Caco-2 (cell line): Measurements from ENCODE around the gene PRCD. TPM values are rescaled to one million over a fixed set of nuclear protein-coding genes. Genes with fewer than 3 reads are reported as not detected.

Experiments used
- BruUV-seq: library from RNA; stranded (reverse); fragments of 400-500 nt; replicated peaks from 2 replicates; lab custom pipeline; 2021; lab: Mats Ljungman, UMichigan
- CTCF ChIA-PET: fragments of 300-600 bp; sonication (Branson Sonifier 250); formaldehyde crosslinking; loops from one replicate; lab custom pipeline; 2022; ENCODE audit warnings: antibody characterized with exemption; lab: Charles Lee
- POLR2A ChIA-PET: fragments of 300-600 bp; sonication (Branson Sonifier 250); formaldehyde crosslinking; loops from one replicate; lab custom pipeline; 2022; ENCODE audit warnings: antibody characterized with exemption; lab: Charles Lee
- DNase-seq, 2 experiments: peaks; one replicate each; pipeline versions ENCODE4 v3.0.0 to v3.0.0-alpha.2; 2020 to 2022
- H3K27me3 ChIP-seq: replicated peaks from 2 replicates; pipeline ENCODE4 v1.6.0; 2011; ENCODE audit warnings: low read length; ENCODE audit not compliant: control insufficient read depth, insufficient read depth
- H3K36me3 ChIP-seq: 2 replicates; pipeline ENCODE4 v1.5.1; 2011; ENCODE audit warnings: low read length; ENCODE audit not compliant: control insufficient read depth, insufficient read depth
- H3K4me1 ChIP-seq: fragments of 250-450 bp; sonication (Bioruptor Pico); 2 replicates; pipeline ENCODE4 v1.5.1; 2020; ENCODE audit warnings: mild to moderate bottlenecking
- H3K4me3 ChIP-seq: 2 replicates; pipeline ENCODE4 v1.5.1; 2011; ENCODE audit warnings: low read depth, mild to moderate bottlenecking, control low read depth, low read length
- H3K9me3 ChIP-seq: fragments of 250-450 bp; sonication (Bioruptor Pico); 2 replicates; pipeline ENCODE4 v1.5.1; 2020; ENCODE audit warnings: mild to moderate bottlenecking, moderate library complexity
- H3K27ac Mint-ChIP-seq: one replicate; pipeline ENCODE4 v1.8.0; 2022; ENCODE audit warnings: mixed read lengths; ENCODE audit not compliant: unreplicated experiment
- H3K27me3 Mint-ChIP-seq: one replicate; pipeline ENCODE4 v1.8.0; 2022; ENCODE audit warnings: mixed read lengths; ENCODE audit not compliant: insufficient read depth, unreplicated experiment
- H3K36me3 Mint-ChIP-seq: one replicate; pipeline ENCODE4 v1.8.0; 2022; ENCODE audit warnings: mild to moderate bottlenecking, mixed read lengths; ENCODE audit not compliant: insufficient read depth, unreplicated experiment
- H3K4me1 Mint-ChIP-seq: one replicate; pipeline ENCODE4 v1.8.0; 2022; ENCODE audit warnings: low read depth, mixed read lengths; ENCODE audit not compliant: unreplicated experiment
- H3K4me3 Mint-ChIP-seq: one replicate; pipeline ENCODE4 v1.8.0; 2022; ENCODE audit warnings: mild to moderate bottlenecking, moderate library complexity, mixed read lengths; ENCODE audit not compliant: unreplicated experiment
- H3K9me3 Mint-ChIP-seq: one replicate; pipeline ENCODE4 v1.8.0; 2022; ENCODE audit warnings: mixed read lengths; ENCODE audit not compliant: unreplicated experiment
- intact Hi-C: fragments of 100-400 bp; cut with micrococcal nuclease; formaldehyde crosslinking; loops from one replicate; pipeline ENCODE4 v1.10.0; 2022; ENCODE audit not compliant: unreplicated experiment
- total RNA-seq: library from RNA; stranded (reverse); gene quantifications from 2 replicates; pipeline ENCODE4 v1.2.3, GENCODE V29; 2022
- TF ChIP-seq, protein P1 (sequence below), 2 experiments: fragments of 200-600 bp in 1 of 2; IDR thresholded peaks; 1 replicate in 1 of 2; 2 replicates in 1 of 2; pipeline versions ENCODE4 v1.5.1 to v1.8.0; 2011 to 2022; ENCODE audit warnings: antibody characterized with exemption in 1 of 2, control low read depth in 1 of 2, inconsistent platforms in 1 of 2, low read depth in 1 of 2, low read length in 1 of 2, mild to moderate bottlenecking in 1 of 2, moderate library complexity in 1 of 2; ENCODE audit not compliant: insufficient read depth in 1 of 2, severe bottlenecking in 1 of 2, unreplicated experiment in 1 of 2

The PRCD gene
- total RNA-seq, 1 experiment from 2014 or later: not detected

DNA sequence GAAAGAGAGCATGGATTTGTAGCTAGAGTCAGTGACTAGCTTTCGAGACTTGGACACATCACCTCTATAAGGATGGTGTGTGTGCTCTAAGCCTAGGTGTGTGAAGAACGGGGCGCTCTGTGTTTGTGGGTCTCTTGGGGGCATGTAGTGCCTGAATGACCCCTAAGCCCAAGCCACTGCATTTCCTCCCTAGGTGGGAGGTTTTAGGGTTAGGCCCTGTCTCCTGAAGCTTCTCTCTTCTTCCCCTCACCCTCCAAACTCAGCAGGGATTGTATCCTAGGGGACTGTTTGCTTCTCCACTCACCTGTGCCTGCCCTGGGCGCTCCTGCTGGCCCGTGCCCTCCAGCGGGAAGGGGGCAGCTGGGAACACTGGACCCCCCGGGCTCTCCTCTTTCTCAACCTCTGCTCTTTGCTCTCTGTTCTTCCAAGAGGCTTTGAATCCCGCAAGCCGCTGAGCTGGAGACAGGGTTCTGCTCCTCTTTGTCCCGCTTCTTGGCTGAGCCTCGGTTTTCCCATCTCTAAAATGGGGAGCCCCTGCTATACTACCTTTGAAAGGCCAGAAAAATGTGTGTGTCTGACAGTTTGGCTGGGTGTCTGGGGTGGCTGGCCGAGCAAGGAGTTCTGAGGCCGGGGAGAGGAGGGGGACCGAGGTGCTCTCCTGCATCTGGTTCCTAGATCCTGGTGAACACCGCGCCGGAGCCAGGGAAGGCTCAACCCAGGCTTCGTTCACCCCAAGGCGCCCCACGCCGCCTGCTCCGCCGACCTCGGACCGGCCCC is 3.1 kb upstream of the PRCD start:
- Histone ChIP-seq H3K9me3 (no peaks in the 10 kb centered on the region), H3K4me1 (peaks cover 17% of the 10 kb centered on the region), H3K36me3 (no peaks in the 10 kb centered on the region), H3K27me3 (no peaks in the 10 kb centered on the region), H3K4me3 (no peak overlapping the region)
- H3K9me3 Mint-ChIP-seq: no peaks in the 10 kb centered on the region
- TF ChIP-seq, protein P1, sequence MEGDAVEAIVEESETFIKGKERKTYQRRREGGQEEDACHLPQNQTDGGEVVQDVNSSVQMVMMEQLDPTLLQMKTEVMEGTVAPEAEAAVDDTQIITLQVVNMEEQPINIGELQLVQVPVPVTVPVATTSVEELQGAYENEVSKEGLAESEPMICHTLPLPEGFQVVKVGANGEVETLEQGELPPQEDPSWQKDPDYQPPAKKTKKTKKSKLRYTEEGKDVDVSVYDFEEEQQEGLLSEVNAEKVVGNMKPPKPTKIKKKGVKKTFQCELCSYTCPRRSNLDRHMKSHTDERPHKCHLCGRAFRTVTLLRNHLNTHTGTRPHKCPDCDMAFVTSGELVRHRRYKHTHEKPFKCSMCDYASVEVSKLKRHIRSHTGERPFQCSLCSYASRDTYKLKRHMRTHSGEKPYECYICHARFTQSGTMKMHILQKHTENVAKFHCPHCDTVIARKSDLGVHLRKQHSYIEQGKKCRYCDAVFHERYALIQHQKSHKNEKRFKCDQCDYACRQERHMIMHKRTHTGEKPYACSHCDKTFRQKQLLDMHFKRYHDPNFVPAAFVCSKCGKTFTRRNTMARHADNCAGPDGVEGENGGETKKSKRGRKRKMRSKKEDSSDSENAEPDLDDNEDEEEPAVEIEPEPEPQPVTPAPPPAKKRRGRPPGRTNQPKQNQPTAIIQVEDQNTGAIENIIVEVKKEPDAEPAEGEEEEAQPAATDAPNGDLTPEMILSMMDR (IDR thresholded peaks at IDR 0.05; ENCODE audit: insufficient read depth in 1 of 2, low read depth in 1 of 2, low read length in 1 of 2, severe bottlenecking in 1 of 2, unreplicated experiment in 1 of 2): no peak
- no peak overlapping the region for H3K27ac Mint-ChIP-seq
- peaks cover 21% of the 10 kb centered on the region for H3K4me1 Mint-ChIP-seq
- ChIA-PET POLR2A (interaction anchor here (0.6 kb wide), 1 partner anchor 21 kb away, joined by 3 read pairs; no protein-coding TSS in a partner anchor), CTCF (no interaction called here)
- no peak for DNase-seq
- no peaks in the 10 kb centered on the region for H3K27me3 Mint-ChIP-seq
- no peak overlapping the region for H3K4me3 Mint-ChIP-seq
- peaks cover 5% of the 10 kb centered on the region for H3K36me3 Mint-ChIP-seq
- intact Hi-C loops: no loop called here
- BruUV-seq: no TSS peak

DNA sequence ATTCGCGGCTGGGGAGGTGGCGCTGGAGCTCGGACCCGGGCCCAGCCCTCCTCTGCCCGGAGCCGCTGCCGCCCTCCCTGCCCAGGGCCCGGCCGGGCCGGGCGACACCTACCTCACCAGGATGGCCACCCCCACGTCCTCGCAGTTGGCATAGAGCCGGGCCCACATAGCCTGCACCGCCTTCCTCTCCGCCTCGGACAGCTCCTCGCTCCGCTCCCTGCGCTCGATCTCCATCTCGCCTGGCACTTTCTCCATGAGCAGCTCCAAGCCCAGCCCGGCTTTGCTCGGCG is 2.6 kb upstream of the PRCD start:
- no peaks in the 10 kb centered on the region for H3K36me3 ChIP-seq
- POLR2A ChIA-PET: no interaction called here
- peaks cover 17% of the 10 kb centered on the region for H3K4me1 ChIP-seq
- H3K4me3 Mint-ChIP-seq: no peak overlapping the region
- H3K4me1 Mint-ChIP-seq: peaks cover 16% of the 10 kb centered on the region
- intact Hi-C loops: no loop called here
- no peak overlapping the region for H3K27ac Mint-ChIP-seq
- no peaks in the 10 kb centered on the region for H3K27me3 ChIP-seq
- peaks cover 5% of the 10 kb centered on the region for H3K36me3 Mint-ChIP-seq
- CTCF ChIA-PET: no interaction called here
- no peak overlapping the region for H3K4me3 ChIP-seq
- no peaks in the 10 kb centered on the region for H3K9me3 ChIP-seq
- H3K27me3 Mint-ChIP-seq: no peaks in the 10 kb centered on the region
- TF ChIP-seq, protein P1 (IDR thresholded peaks at IDR 0.05; ENCODE audit: insufficient read depth in 1 of 2, low read depth in 1 of 2, low read length in 1 of 2, severe bottlenecking in 1 of 2, unreplicated experiment in 1 of 2): no peak
- H3K9me3 Mint-ChIP-seq: no peaks in the 10 kb centered on the region
- no peak for DNase-seq
- BruUV-seq: no TSS peak

DNA sequence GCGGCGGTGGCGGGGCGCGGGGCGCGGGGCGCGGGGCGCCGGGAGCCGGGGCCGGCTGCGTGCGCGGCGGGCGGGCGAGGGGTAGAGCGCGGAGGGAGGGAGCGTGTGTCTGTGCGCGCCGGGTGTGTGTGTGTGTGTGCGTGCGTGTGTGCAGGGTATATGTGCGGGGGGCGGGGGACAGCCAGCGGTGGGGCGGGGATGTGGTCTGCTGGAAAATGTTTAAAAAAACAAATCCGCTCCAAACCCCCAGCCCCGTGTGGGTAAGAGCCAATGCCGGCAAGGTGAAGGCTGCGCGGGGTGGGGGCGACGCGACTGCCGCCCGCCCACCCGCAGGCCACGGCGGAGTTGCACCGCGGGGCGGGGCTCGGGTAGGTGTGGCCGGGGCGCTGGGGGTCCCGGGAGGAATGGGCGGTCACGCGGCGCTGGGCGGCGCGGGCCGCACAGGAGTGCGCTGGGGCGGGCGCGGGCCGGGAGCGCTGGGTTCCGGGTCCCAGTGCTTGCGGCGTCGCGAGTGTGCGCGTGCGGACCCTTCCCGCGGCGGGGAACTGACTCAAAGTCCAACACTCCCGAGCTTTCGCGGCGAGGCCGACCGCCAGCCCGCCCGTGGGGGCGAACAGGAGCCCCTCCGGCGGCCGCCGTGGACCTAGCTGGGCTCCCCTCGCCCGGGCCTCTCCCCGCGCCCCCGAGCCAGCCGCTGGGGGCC is 2.1 kb upstream of the PRCD start, which contains the start of gene CYGB:
Gene CYGB (minus strand): TSS at position 132 of the 703 bp plus-strand sequence. CDS start 167 bp downstream, outside the sequence.
- Mint-ChIP-seq H3K27me3 (no peaks in the 10 kb centered on the region), H3K9me3 (no peaks in the 10 kb centered on the region), H3K36me3 (peaks cover 5% of the 10 kb centered on the region), H3K4me1 (peaks cover 11% of the 10 kb centered on the region), H3K27ac (no peak within 1 kb of the TSS), H3K4me3 (no peak within 1 kb of the TSS)
- intact Hi-C loops: no loop called here
- H3K27me3 ChIP-seq: no peaks in the 10 kb centered on the region
- H3K36me3 ChIP-seq: no peaks in the 10 kb centered on the region
- no TSS peak for BruUV-seq
- DNase-seq: no peak
- peaks cover 15% of the 10 kb centered on the region for H3K4me1 ChIP-seq
- no peaks in the 10 kb centered on the region for H3K9me3 ChIP-seq
- POLR2A ChIA-PET: no interaction called here
- CTCF ChIA-PET: interaction anchor here (0.6 kb wide), 2 partner anchors 15 to 71 kb away, joined by 3 read pairs; partner anchors contain the start of gene AANAT
- H3K4me3 ChIP-seq: no peak within 1 kb of the TSS
- TF ChIP-seq, protein P1 (IDR thresholded peaks at IDR 0.05; ENCODE audit: insufficient read depth in 1 of 2, low read depth in 1 of 2, low read length in 1 of 2, severe bottlenecking in 1 of 2, unreplicated experiment in 1 of 2): no peak
